GM12801 (cell line): ENCODE measurements around the gene RAB9A.

ENCODE experiments used
- CTCF ChIP-seq: IDR thresholded peaks from one replicate; pipeline ENCODE4 v1.5.1; 2011; ENCODE audit warnings: control low read depth; ENCODE audit not compliant: insufficient read length; ENCODE audit errors: extremely low read depth

Gene RAB9A

DNA sequence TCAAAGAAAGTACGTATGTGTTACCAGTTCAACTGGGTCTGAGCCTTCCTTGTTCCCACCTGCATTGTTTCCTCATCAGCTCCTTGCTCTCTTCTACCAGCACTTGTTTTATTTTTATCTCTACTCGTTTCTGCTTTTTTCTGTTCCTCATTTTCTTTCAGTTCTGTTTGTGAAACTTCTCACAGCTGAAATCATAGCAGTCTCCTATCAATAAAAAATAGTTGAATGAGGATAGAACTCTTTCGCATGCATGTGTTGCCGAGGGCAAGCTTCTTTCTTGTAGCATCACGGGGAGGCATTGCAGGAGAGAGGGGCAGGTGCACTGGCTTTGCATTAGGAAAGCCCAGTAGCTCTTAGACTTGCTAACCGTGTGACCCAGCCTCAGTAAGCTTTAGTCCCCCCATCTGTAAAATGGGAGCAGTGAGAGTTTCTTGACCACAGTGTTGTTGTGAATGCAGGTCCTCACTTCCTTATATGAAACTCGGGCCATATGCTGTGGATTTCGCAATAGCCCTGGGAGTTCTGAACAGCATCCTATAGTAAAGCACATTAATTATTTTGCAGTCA lies 70.3 kb downstream of the RAB9A start:
- no peak for TF ChIP-seq CTCF
